GM04504 (cell line): ENCODE measurements around the gene ATP6V0C.
"Not testable (repeated sequence)": the region's sequence is repeated elsewhere in the genome, so short reads cannot be mapped to it uniquely, and the experiment has no call there.

Experiments used
- DNase-seq: peaks from one replicate; pipeline ENCODE4 v3.0.0-alpha.2; 2012; ENCODE audit warnings: low read depth

Gene ATP6V0C

GRCh38 chr16:2475413-2476344 is 38.1 kb upstream of the ATP6V0C start:
- no peak for DNase-seq

GRCh38 chr16:2476345-2476720 is 37.4 kb upstream of the ATP6V0C start:
- DNase-seq, result no peak

GRCh38 chr16:2476741-2477140 is 37.0 kb upstream of the ATP6V0C start:
- no peak for DNase-seq

- no peak for DNase-seq
These were observed 36.4 kb upstream of the ATP6V0C start for GRCh38 chr16:2477327-2477726.

GRCh38 chr16:2478279-2478678 is 35.5 kb upstream of the ATP6V0C start:
- no peak for DNase-seq

- not testable (repeated sequence) for DNase-seq
These were observed 33.8 kb upstream of the ATP6V0C start for GRCh38 chr16:2479996-2480395.

- DNase-seq, result no peak
These were observed 32.8 kb upstream of the ATP6V0C start for GRCh38 chr16:2480948-2481347.

- DNase-seq, result no peak
These were observed 32.1 kb upstream of the ATP6V0C start for GRCh38 chr16:2481676-2482075.

GRCh38 chr16:2482249-2482648 is 31.5 kb upstream of the ATP6V0C start:
- no peak for DNase-seq

GRCh38 chr16:2482708-2483534 is 30.8 kb upstream of the ATP6V0C start:
- DNase-seq, result peak; percentile 61

- DNase-seq, result no peak
These were observed 29.5 kb upstream of the ATP6V0C start for GRCh38 chr16:2483939-2484897.

- no peak for DNase-seq
These were observed 28.7 kb upstream of the ATP6V0C start for GRCh38 chr16:2484898-2485508.

GRCh38 chr16:2485811-2486507 is 27.8 kb upstream of the ATP6V0C start:
- no peak for DNase-seq

- DNase-seq, result no peak
These were observed 26.9 kb upstream of the ATP6V0C start for GRCh38 chr16:2486645-2487516.

- DNase-seq, result no peak
These were observed 26.3 kb upstream of the ATP6V0C start for GRCh38 chr16:2487517-2487842.

GRCh38 chr16:2487903-2488531 is 25.7 kb upstream of the ATP6V0C start:
- DNase-seq, result no peak

- no peak for DNase-seq
These were observed 24.2 kb upstream of the ATP6V0C start for GRCh38 chr16:2489581-2489980.

GRCh38 chr16:2490190-2491105 is 23.3 kb upstream of the ATP6V0C start:
- DNase-seq, result no peak
